K562 (cell line): ENCODE data around the gene LIX1L. TPM values are rescaled to one million over a fixed set of nuclear protein-coding genes. Genes with fewer than 3 reads are reported as not detected.
A peak's percentile ranks its signal among the peaks of the same experiment; 100 is the strongest.

Experiments used
- CC2D1A ChIP-seq: fragments of 450-650 bp; IDR thresholded peaks from 2 replicates; pipeline ENCODE4 v1.6.1; 2017; ENCODE audit warnings: mild to moderate bottlenecking
- CREBBP ChIP-seq: IDR thresholded peaks from one replicate; pipeline ENCODE4 v1.6.1; 2012; ENCODE audit warnings: low read depth, mild to moderate bottlenecking, control low read depth, inconsistent platforms, low read length
- CTBP1 ChIP-seq: fragments of 450-650 bp; IDR thresholded peaks from 2 replicates; pipeline ENCODE4 v1.6.1; 2016; ENCODE audit warnings: borderline replicate concordance
- ELK3 ChIP-seq: fragments of 450-650 bp; formaldehyde crosslinking; IDR thresholded peaks from 2 replicates; pipeline ENCODE4 v1.4.0; 2020; ENCODE audit warnings: mild to moderate bottlenecking
- EP300 ChIP-seq: IDR thresholded peaks from 2 replicates; pipeline ENCODE4 v1.6.1; 2012; ENCODE audit warnings: low read length, improper control_type of control experiment
- ERF ChIP-seq: fragments of 450-650 bp; formaldehyde crosslinking; IDR thresholded peaks from 2 replicates; pipeline ENCODE4 v1.4.0; 2020; ENCODE audit warnings: mild to moderate bottlenecking, mixed read lengths
- KDM4B ChIP-seq, 2 experiments: fragments of 450-650 bp in 1 of 2; sonication (generic) in 1 of 2; IDR thresholded peaks; 2 replicates each; pipeline ENCODE4 v1.6.1; 2016 to 2017; ENCODE audit warnings: borderline replicate concordance in 2 of 2, antibody characterized with exemption in 1 of 2, low read depth in 1 of 2, mild to moderate bottlenecking in 1 of 2
- NFXL1 ChIP-seq: fragments of 450-650 bp; formaldehyde crosslinking; IDR thresholded peaks from 2 replicates; pipeline ENCODE4 v1.4.0; 2021; ENCODE audit warnings: mild to moderate bottlenecking
- NR2F6 ChIP-seq: fragments of 450-650 bp; formaldehyde crosslinking; IDR thresholded peaks from 2 replicates; pipeline ENCODE4 v1.4.0; 2020; ENCODE audit warnings: mild to moderate bottlenecking
- PRDM10 ChIP-seq: fragments of 450-650 bp; IDR thresholded peaks from 2 replicates; pipeline ENCODE4 v1.6.1; 2018; ENCODE audit not compliant: partially characterized antibody
- SREBF2 ChIP-seq: sonication (generic); formaldehyde crosslinking; IDR thresholded peaks from 2 replicates; pipeline ENCODE4 v1.4.0; 2020; ENCODE audit warnings: mild to moderate bottlenecking, missing genetic modification reagents
- SRSF7 ChIP-seq: fragments of 200-400 bp; formaldehyde crosslinking; optimal IDR thresholded peaks from 2 replicates; pipeline ENCODE3; 2017; ENCODE audit warnings: mild to moderate bottlenecking, low read depth, low read length
- STAT6 ChIP-seq: sonication (generic); formaldehyde crosslinking; IDR thresholded peaks from 2 replicates; pipeline ENCODE4 v1.8.1; 2023; ENCODE audit warnings: mild to moderate bottlenecking, missing genetic modification reagents
- THRAP3 ChIP-seq: fragments of 450-650 bp; IDR thresholded peaks from 2 replicates; pipeline ENCODE4 v1.6.1; 2016; ENCODE audit warnings: mild to moderate bottlenecking, inconsistent platforms, borderline replicate concordance
- XRCC3 ChIP-seq: fragments of 450-650 bp; IDR thresholded peaks from 2 replicates; pipeline ENCODE4 v1.6.1; 2017; ENCODE audit warnings: mild to moderate bottlenecking, moderate library complexity
- ZNF551 ChIP-seq: fragments of 250-450 bp; sonication (Bioruptor Pico); IDR thresholded peaks from 2 replicates; pipeline ENCODE4 v1.5.0; 2021; ENCODE audit warnings: mild to moderate bottlenecking, moderate library complexity
- ZNF785 ChIP-seq: fragments of 250-450 bp; sonication (Bioruptor Pico); IDR thresholded peaks from 2 replicates; pipeline ENCODE4 v1.4.0; 2020; ENCODE audit warnings: mild to moderate bottlenecking
- polyA plus RNA-seq, 8 experiments: library from polyadenylated mRNA; depleted of rRNA in 4 of 8; stranded (reverse) in 5 of 8; unstranded in 3 of 8; fragments of >200 nt; fragmentation: Nextera tagmentation in 2 of 8; fragmentation: Illumina TruSeq in 1 of 8; extraction: Ambion mirVana in 2 of 8; extraction: Trizol in 1 of 8; gene quantifications; 2 replicates each; pipeline versions ENCODE4 v1.2.1 to v1.2.3, GENCODE V29; 2011 to 2014; ENCODE audit warnings: inconsistent platforms in 1 of 8, missing spikeins in 1 of 8
- total RNA-seq, 7 experiments: library from RNA; depleted of rRNA in 6 of 7; stranded (reverse); fragments of >200 nt in 6 of 7; fragmentation: Illumina TruSeq in 2 of 7; extraction: Trizol in 2 of 7; gene quantifications; 2 replicates each; pipeline versions ENCODE4 v1.2.1 to v1.2.3, GENCODE V29; 2011 to 2021; ENCODE audit warnings: low replicate concordance in 1 of 7
- TF ChIP-seq, protein P1 (sequence below), 2 experiments: fragments of 450-650 bp; conservative IDR thresholded peaks; 2 replicates each; pipeline ENCODE4 v1.6.1; 2017; ENCODE audit warnings: mild to moderate bottlenecking in 2 of 2, moderate library complexity in 2 of 2
- TF ChIP-seq, protein P2 (sequence below): fragments of 250-450 bp; sonication (Bioruptor Pico); IDR thresholded peaks from 2 replicates; pipeline ENCODE4 v1.9.0; 2021; ENCODE audit warnings: mild to moderate bottlenecking

Gene LIX1L
- total and polyA plus RNA-seq, 9 of the 15 experiments (the other 6 are each of a cell fraction or from before 2014, with no cell fraction given) = 4.6 to 26.5 (median 12.5) TPM

DNA sequence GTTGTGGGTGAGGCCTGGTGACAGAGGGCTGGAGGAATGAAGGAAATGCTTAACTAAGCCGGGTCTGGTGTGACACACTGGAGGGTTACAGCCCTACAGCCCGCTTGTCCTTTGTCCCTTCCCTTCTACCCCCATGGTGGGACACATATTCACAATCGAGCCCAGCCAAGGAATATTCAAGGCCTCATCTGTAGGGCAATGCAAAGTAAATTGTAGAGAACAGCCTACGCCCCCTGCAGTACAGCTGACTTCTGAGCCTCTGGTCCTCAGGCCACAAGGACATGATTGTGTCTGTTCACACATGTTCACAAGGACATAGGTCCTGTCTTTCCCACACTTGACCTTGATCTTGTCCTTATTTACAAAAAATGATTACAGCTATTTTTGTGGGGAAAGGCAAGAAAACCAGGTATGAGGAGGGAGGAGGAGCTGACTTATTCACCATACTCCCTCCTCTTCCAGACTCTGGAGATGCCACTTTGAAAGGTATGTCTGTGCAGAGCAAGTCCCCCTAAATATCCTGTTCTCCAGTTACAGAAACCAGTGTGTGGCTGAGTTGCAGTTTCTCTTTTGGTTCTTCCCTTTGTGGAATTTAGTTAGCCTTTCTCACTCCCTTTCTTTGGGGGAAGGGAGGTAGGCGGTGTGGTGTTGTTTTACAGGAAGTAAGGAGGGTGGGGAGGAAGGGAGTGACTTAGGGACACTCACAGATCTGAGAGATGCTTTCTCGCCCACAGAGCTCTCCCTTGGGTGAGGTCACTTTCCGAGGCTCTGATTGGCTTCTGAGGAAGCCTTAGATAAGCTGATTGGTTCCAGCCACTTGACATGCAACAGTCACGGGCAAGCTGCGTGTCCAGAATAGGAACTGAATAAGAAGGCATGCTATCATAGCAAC lies 21.3 kb upstream of the LIX1L start (continued):
- TF ChIP-seq ZNF551 (CRISPR knock-in tag) (no peak), THRAP3 (no peak), SRSF7 (no peak), SREBF2 (CRISPR knock-in tag) (0 out of 2 replicates have a peak, but pooled peaks have one; percentile 14), ZNF785 (CRISPR knock-in tag) (no peak), NFXL1 (0 out of 2 replicates have a peak, but pooled peaks have one; percentile 31), KDM4B (IDR thresholded peaks at IDR 0.05; ENCODE audit: borderline replicate concordance in 2 of 2, low read depth in 1 of 2) (no peak), EP300 (peak; percentile 85), CREBBP (no peak), XRCC3 (no peak), NR2F6 (no peak), ELK3 (no peak), PRDM10 (peak; percentile 79), CTBP1 (peak; percentile 79; the same call in 1 of the 2 replicates), ERF (CRISPR knock-in tag) (no peak), STAT6 (peak; percentile 41; the same call in 1 of the 2 replicates), CC2D1A (peak; percentile 77)
- TF ChIP-seq, protein P1, sequence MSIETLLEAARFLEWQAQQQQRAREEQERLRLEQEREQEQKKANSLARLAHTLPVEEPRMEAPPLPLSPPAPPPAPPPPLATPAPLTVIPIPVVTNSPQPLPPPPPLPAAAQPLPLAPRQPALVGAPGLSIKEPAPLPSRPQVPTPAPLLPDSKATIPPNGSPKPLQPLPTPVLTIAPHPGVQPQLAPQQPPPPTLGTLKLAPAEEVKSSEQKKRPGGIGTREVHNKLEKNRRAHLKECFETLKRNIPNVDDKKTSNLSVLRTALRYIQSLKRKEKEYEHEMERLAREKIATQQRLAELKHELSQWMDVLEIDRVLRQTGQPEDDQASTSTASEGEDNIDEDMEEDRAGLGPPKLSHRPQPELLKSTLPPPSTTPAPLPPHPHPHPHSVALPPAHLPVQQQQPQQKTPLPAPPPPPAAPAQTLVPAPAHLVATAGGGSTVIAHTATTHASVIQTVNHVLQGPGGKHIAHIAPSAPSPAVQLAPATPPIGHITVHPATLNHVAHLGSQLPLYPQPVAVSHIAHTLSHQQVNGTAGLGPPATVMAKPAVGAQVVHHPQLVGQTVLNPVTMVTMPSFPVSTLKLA (conservative IDR thresholded peaks at IDR 0.05) = peak; percentile 97 to 98
- TF ChIP-seq, protein P2, sequence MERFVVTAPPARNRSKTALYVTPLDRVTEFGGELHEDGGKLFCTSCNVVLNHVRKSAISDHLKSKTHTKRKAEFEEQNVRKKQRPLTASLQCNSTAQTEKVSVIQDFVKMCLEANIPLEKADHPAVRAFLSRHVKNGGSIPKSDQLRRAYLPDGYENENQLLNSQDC (CRISPR knock-in tag) = no peak
